Renal cortex interstitium (tissue), 11 donors: Measurements from ENCODE around the gene LMX1B. TPM values are rescaled to one million over a fixed set of nuclear protein-coding genes. Genes with fewer than 3 reads are reported as not detected.

Experiments used
- DNase-seq, 11 donors: peaks; one replicate each; pipeline ENCODE4 v3.0.0-alpha.2; 2013; ENCODE audit warnings: low read depth in 9 of 11, low spot score in 4 of 11; ENCODE audit errors: extremely low read depth in 1 of 11
- polyA plus RNA-seq, 3 donors: library from polyadenylated mRNA; unstranded; fragments of 120-200 nt; gene quantifications; one replicate each; pipeline ENCODE4 v1.2.1, GENCODE V29; 2013; ENCODE audit not compliant: insufficient read length in 3 of 3

The LMX1B gene
- polyA plus RNA-seq, 3 donors, result 15.9 to 20.5 (median 19.2) TPM

DNA sequence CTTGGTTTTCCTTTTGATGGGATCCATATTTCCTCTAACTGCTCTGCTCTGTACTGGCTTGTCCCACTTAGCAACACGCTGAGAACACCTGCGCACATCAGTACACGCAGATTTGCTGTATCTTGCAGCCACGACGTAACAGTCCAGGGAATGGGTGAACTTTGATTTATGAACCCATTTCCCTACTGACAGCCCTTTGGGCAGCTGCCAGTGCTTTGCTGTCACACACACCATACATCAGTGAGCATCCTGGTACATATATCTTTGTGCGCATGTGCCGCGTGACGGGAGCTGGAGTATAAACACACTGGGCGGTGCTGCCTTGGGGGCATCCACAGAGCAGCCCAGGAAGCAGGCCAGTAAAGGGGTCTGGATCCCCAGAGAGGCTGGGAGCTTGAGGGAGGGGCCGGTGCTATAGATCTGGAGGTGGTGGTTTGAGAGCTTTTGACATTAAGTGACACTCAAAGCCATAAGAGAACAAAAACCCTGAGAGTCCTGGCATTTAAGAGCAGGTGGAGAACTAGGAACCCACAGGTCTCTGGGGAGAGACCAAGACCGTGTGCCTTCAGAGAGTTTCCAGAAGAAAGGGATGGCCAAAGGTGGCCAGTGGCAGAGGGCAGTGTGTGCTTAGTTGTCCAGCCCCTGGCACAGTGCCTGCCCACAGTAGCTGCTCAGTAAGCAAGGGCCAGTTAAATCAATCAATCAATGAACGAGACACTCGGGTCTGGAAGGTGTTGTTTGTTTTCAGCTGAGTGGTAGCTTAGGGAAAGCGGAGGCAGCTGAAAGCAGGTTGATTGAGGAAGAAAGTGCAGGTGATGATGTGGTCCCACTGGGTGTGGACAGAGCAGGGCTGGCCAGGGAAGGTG lies 53.7 kb downstream of the LMX1B start:
- no peak for DNase-seq

DNA sequence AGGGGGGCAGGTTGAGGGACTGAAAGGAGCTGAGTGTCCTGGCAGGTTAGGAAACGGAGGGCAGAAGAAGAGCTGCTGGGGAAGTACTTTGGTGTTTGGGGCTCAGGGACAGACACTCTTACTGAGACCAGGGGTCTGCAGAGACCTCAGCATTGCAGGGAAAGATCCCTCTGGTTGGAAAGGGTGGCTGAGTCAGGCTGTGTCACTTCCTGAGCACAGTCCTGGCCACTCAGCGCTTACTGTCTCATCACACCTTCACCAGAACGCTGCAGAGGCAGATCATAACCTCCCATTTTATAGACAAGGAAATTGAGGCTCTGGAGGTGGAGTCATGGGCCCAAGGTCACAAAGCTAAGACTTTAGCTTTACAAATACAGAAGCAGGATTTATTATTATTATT lies 54.3 kb downstream of the LMX1B start:
- DNase-seq, result no peak

DNA sequence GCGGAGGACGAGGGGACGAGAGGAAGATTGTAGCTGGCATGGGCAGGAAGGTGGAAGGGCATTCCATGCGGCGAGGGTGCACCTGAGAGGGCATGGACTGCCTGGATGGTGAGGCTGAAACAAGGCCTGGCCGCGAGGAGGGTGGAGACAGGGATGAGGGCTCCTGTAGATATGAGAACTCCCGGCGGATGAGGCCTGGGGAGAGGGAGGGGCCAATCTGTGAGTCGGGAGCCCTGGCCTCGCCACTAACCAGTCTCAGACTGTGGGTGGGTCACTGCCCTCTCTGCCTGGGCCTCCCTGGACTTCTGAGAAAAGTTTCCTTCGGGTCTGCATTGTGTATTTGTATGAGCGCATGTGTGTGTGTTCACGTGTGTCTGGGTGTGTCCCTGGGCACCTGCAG lies 55.4 kb downstream of the LMX1B start:
- DNase-seq, result no peak

DNA sequence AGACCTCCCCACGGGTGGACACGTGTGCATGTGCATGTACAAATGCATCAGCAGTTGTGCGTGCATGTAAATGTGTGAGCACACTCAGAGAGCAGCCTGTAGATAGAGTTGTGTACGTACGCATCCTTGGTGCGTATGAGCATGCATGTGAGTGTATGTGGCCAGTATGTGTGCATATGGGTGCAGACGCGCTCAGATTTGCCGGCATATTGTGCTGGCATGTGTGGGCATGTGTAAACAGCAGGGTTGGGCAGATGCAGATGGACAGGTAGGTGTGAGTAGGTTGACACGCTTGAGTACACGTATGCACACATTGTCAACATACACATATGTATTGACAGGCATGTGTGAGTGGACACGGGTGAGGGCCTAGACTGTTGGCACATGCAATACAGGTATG lies 56.5 kb downstream of the LMX1B start:
- DNase-seq, result no peak

DNA sequence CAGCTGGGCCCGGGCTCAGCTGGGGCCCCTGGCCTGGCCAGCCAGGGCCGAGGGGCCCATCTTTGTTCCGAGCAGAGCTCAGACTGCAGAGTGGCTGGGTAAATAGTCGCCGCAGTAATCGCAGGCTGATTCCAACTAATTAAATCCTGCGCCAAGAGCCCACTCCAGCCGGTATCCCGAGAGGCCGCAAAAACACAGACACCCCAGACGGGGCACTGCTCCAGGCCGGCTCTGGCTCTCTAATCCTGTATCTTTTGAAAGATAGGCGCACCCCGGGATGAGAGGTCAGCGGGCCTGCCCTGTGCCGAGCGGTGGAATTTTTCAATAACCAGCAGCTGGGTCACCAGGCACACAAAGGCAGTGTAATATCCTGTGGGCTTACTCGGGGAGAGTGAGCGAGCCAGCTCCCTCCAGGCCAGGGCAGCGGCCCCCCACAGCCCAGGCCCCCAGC lies 57.7 kb downstream of the LMX1B start:
- no peak for DNase-seq

DNA sequence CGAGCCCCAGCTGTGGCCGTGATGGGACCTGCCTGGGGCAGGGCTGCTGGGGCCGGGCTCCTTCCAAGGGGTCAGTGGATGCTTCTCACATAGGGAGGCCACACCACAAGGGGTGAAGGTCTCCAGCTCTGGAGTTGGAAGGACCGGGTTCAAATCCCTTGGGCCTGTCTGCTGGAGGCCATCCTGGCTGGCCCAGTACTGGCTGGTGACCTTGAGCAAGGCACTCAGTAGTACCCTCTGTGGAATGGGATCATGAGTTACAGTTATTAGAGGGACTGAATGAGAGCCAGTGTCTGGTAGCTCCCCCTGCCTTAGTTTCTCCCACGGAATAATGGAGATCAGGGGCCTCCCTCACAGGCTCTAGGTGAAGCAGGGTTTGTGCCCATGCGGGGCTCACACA lies 58.3 kb downstream of the LMX1B start:
- no peak for DNase-seq

DNA sequence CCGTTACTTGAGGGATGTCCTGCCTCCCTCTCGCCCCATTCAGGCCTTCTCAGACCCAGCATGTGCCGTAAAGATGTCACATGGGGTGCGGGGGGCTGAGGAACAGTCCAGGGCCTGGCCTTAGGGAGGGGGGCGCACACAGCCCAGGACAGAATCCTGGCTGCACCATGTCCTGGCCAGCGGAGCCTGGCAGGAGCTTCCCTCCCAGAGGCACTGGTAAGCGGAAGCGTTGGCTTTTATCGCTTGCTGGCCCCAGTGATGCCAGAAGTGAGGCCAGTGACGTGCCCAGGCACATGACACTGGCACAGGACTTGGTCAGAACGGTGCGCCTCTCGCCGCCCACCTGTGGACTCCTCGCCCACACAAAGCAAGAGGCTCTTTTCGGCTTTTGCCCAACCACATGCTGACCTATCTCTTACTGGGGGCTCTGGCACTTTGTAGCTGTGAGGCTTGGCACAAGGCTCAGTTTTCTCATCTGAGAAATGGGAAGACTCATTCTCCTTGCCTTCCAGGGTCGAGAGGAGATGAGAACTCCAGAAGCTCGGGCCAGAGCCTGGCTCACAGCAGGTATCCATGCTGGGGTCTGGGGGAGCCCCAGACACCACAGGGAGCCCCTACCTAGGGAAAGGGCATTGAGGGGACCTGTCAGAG lies 59.0 kb downstream of the LMX1B start:
- no peak for DNase-seq

DNA sequence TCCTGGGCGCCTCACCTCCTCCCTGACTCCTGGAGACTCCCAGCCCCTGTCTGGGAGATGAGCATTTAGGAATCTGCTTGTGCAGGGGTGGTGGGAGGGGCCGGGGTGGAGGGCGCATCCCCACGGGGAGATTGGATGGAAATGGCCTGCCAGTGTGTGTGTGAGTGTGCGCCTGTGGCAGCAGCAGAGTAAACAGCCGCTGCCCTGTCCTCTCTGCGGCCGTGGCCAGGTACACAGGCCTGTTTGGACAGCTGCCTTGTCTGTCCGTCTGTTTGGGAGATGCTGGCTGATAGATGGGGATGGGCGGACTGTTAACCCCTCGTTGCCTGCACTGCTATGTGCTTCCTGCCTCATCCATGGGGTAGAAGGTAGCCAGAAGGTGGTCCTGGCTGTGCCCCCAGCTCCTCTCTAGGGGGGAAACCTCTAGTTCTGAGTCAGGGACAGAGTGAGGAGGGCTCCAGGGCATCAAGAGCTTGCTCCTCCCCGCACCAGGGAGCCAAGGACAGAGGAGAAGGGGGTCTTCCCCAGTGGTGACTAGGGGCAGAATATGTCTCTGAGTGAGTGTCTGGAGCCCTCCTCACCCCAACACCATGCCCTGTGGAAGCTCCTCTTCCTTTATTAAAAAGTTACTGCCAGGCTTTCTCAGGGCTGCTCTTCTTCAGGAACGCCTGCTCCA lies 60.1 kb downstream of the LMX1B start:
- DNase-seq, result no peak

DNA sequence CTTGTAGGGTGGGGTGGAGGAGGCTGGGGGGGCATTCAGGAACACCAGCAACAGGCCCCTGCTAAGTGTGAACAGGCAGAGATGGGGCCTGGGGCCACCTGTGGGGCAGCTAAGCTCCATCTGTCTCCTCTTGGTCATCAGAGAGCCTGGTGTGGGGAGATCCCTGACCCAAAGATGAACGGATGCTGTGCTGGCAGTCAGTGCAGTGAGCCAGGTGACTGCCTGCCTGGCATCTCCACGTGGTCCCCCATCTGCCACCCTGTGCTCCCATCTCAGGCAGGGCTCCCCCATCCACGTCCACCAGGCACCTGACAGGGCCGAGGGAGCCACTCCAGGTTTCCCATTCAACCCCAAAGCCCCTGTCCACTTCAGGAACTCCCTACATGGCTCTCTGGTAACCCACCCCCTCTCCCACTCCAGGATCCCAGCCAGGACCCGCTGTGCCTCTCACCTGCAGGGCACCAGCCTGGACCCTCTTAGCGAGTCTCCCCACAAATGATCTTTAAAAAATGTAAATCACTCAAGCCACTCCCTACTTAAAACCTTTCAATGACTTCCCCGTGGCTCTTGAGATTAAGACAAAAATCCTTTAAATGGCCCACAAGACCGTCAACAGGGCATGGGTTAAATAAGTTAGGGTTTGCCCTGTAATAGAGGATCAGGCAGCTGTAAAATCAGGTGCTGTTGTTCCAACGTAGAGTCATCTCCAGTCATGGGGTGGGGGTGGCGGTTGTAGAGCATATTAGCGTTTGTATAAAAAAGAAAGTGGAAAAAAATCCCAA lies 60.8 kb downstream of the LMX1B start:
- no peak for DNase-seq

DNA sequence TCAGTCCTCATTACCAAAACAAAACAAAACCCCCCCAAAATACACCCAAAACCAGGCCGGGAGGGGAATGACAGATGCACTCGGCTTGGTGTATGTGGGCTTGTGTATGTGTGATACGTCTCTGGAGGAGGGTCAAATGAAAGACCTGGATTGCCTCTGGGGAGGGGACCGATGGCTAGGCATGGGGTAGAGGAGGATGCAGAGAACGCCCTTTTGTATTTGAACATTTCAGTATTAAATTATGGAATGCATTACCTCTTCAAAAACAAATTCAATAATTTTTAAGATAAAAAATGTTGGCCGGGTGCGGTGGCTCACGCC lies 61.4 kb downstream of the LMX1B start:
- no peak for DNase-seq

DNA sequence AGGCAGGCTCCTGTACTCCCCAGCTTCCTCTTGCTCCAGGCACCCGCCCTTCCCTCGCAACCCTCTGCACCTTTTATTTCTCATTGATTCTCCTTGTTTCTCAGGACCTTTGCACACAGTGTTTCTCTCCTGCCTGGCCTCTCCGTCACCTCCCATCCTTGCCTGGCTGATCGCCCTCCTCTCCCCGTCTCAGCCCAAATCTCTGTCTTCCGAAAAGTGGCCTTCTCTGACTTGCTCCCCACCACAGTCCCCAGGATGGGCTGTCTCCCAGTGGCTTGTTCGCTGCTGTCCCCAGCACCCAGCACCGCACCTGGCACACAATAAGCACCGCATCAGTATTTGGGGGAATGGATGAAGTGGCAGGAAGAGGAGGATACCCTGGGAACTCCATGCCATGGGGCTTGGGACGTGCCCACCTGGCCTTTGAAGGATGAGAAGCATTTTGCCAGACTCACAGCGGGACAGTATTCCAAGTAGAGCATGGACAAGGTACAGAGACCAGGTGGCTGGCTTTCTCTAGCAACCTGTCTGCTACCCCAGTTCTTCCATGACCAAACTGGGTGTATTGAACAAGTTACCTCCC lies 62.5 kb downstream of the LMX1B start:
- no peak for DNase-seq

DNA sequence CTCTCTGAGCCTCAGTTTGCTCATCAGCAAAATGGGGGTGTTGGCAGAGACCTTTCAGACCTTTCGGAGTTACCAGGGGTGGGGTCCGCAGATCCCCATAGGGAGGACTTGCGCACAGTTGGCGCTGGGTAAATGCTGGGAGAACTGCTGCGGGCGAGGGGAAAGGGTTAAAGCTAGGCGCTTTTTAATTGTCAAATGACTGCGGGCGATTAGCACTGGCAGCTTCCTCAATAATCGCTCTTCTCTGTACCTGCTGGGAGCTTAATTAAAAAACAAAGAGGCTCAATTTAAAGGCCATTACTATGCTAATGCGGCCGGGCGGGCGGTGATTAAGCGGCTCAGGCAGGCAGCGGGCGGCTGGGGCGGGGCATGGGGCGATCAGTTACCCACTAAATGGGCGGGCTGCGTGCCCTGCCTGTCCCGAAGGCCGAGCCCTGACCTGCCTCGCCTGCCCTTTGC lies 63.0 kb downstream of the LMX1B start:
- no peak for DNase-seq

DNA sequence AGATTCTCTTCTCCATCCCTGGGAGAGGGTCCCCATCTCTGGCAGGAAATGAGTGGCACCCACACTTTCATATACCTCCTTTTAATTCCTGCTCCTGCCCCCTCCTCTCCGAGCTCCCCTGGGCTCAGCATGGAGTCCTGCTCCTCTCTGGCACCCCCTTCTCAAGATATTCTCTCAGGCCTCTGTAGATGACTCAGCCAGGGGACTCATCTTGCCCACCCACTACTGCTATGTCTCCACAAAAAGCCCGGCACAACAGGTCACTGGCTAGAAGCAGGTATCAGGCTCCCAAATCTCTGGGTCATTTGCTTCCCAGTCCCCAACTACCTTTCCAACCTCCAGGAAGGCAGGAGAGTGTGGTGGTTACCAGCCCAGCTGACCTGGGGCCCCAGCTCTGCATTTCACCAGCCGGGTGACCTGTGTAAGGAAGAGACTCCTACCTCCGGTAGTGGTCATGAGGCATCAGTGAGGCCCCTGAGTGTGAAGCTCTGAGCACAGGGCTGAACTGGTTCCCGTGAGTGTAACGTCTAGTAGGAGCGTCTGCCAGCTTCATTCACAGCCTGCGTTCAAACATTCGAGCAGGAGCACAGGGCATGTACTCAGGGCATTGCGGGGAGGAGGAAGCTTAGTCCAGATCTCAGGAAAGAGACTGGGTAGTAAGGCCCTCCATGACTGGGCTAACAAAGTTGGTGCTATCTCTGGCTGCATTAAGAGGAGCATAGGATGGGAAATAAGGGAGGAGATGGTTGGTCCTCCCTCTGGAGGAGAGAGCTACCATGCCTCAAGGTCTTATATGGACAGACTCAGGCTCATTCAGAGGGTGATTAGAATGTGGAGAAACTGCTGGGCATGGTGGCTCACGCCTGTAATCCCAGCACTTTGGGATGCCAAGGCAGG lies 63.7 kb downstream of the LMX1B start:
- no peak for DNase-seq

DNA sequence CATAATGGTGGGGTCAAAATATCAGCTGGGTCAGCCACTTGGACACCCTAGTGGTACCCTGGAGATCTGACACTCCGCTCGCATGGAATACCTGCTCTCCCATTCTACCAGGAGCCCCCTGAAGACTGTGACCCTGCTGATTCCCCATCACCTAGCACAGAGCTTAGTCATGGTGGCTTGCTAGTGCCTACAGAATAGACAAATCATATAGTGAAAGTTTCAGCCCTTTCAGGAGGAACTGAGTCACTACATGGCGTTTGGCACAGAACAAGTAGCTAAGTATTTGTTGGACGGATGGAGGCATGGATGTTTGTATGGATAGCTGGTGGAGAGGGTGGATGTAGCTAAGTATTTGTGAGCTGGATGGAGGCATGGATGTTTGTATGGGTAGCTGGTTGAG lies 65.3 kb downstream of the LMX1B start:
- DNase-seq, result no peak

DNA sequence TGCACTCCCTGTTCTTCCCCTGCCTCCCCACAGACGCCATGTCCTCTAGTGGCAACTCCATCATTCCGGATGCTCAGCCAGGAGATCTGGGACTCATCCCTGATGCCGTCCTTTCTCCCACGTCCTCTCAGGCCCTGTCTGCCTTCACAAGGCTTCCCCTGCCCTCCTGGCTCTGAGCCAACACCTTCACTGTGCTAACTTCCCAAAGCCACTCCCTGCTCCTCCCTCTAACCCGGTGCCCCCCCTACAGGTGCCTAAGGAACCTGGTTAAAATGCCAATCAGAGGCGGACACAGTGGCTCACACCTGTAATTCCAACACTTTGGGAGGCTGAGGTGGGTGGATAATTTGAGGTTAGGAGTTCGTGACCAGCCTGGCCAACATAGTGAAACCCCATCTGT lies 67.6 kb downstream of the LMX1B start:
- no peak for DNase-seq

DNA sequence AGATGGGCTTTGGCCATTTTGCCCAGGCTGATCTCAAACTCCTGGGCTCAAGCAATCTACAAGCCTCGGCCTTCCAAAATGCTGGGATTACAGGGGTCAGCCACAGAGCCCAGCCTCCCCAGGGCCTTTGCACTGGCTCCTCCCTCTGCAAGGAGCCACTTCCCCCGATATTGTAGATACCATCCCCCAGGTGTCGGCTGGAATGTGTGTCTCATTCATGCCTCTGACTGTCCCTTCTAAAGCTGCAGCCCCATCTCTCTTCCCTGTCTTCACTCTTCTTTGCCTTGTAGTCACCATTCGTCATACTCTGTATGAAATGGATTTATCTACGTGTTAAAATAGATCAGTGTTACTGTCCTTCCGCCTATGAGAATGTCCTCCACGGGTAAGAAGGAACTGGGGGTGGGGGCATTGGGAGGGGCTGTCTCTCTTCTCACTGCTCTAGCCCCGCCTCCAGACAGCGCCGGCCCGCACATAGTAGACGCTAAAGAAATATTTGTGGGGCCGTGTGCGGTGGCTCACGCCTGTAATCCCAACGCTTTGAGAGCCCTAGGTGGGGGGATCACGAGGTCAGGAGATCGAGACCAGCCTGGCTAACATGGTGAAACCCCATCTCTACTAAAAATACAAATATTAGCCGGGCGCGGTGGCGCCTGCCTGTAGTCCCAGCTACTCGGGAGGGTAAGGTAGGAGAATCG lies 68.5 kb downstream of the LMX1B start:
- DNase-seq, result no peak

DNA sequence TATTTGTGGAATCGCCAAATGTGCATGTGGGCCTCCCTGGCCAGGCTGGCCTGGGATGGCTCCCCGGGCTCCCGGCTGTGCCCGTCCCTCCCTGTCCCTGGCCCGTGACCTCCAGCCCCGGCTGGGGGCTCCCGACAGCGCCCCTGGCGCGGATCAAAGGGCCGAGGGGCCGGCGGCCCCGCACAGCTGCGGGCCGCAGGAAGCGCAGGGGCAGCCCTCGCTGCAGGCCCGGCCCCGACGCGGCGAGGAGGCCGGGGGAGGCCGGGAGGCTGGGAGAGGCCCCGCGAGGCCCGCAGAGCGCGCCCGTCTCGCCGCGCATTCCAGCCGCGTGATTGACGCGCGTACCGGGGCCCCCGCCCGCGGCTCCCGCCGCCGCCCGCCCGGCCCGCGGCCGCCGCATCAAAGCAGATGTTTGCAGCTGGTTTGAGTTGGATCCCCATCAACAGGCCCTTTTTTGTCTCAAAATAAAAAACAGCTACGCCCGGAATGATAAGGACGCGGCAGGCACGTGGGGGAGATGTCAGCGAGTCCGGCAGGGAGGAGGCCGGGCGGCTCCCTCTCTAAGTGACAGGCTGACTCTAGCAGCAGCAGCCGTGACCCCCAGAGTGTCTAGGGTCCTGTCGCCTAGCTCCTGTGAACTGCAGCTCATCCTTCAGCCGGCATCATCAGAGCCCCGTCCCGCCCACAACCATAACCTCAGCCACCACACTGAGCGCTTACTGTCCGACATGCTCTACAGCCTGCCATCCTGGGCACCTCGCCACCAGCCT lies 69.4 kb downstream of the LMX1B start:
- peak in 2 of 11 donors; percentile 57 to 72 for DNase-seq
